Naive thymus-derived CD8-positive, alpha-beta T cell (primary cell): ENCODE results near the gene FN3KRP. TPM values are rescaled to one million over a fixed set of nuclear protein-coding genes. Genes with fewer than 3 reads are reported as not detected.
"Not testable (repeated sequence)": the region's sequence is repeated elsewhere in the genome, so short reads cannot be mapped to it uniquely, and the experiment has no call there.

Source experiments
- ATAC-seq, 2 donors: fragments of 150-1000 bp; cut with Tn5 transposase in 1 of 2; sonication (Bioruptor Pico), chemical (Tn5 transposase) in 1 of 2; 1 replicate in 1 of 2; 2 replicates in 1 of 2; pipeline ENCODE4 v1.10.0; 2021; ENCODE audit warnings: mild to moderate bottlenecking in 2 of 2, moderate library complexity in 2 of 2
- POLR2A ChIA-PET: fragments of 350-600 bp; sonication (Branson Sonifier 250); formaldehyde crosslinking; loops from one replicate; lab custom pipeline; 2021; ENCODE audit warnings: antibody characterized with exemption; lab: Charles Lee
- DNase-seq, 10 donors: peaks; one replicate each; pipeline versions ENCODE4 v3.0.0 to v3.0.0-alpha.2; 2020 to 2022
- H3K27ac Mint-ChIP-seq, 10 donors: one replicate each; pipeline ENCODE4 v1.8.0; 2020 to 2022; ENCODE audit warnings: mild to moderate bottlenecking in 10 of 10, mixed read lengths in 10 of 10, moderate library complexity in 4 of 10, inconsistent platforms in 1 of 10
- H3K27me3 Mint-ChIP-seq, 5 donors: one replicate each; pipeline ENCODE4 v1.8.0; 2021 to 2022; ENCODE audit warnings: mixed read lengths in 5 of 5
- H3K36me3 Mint-ChIP-seq, 3 donors: one replicate each; pipeline ENCODE4 v1.8.0; 2020 to 2022; ENCODE audit warnings: mixed read lengths in 3 of 3, mild to moderate bottlenecking in 2 of 3, inconsistent platforms in 1 of 3
- H3K4me1 Mint-ChIP-seq, 4 donors: one replicate each; pipeline ENCODE4 v1.8.0; 2021 to 2022; ENCODE audit warnings: mixed read lengths in 4 of 4
- H3K4me3 Mint-ChIP-seq, 10 donors: one replicate each; pipeline ENCODE4 v1.8.0; 2020 to 2022; ENCODE audit warnings: mild to moderate bottlenecking in 10 of 10, mixed read lengths in 10 of 10, moderate library complexity in 6 of 10, inconsistent platforms in 1 of 10
- H3K9me3 Mint-ChIP-seq, 9 donors: one replicate each; pipeline ENCODE4 v1.8.0; 2020 to 2022; ENCODE audit warnings: mixed read lengths in 9 of 9, mild to moderate bottlenecking in 3 of 9, inconsistent platforms in 1 of 9, moderate library complexity in 1 of 9
- polyA plus RNA-seq, 3 donors: library from polyadenylated mRNA; unstranded; fragments of 300-500 nt; fragmentation: Illumina TruSeq; gene quantifications; one replicate each; pipeline ENCODE4 v1.2.3, GENCODE V29; 2021
- total RNA-seq, 8 experiments: library from RNA in 2 of 8; stranded (reverse) in 2 of 8; gene quantifications; one replicate each; pipeline ENCODE4 v1.2.3 and lab custom pipeline; 2021 to 2026

Gene FN3KRP
- total and polyA plus RNA-seq, 5 experiments from 2014 or later: 28.6 to 46.2 (median 42.8) TPM

GRCh38 chr17:82754297-82755208, 38.0 kb downstream of the FN3KRP start:
- H3K36me3 Mint-ChIP-seq: peaks cover 0 to 26% (median 0%) of the 10 kb centered on the region in 3 donors
- POLR2A ChIA-PET: interaction anchor here (0.5 to 1.2 kb wide), 3 partner anchors 39 to 106 kb away, joined by 3 to 4 read pairs (median 3); no protein-coding TSS in a partner anchor
- H3K9me3 Mint-ChIP-seq: no peaks in the 10 kb centered on the region
- peak overlapping the region in 4 of 10 donors; percentile 25 to 83 (median 64) for H3K27ac Mint-ChIP-seq
- peak overlapping the region in 8 of 10 donors; percentile 13 to 81 (median 44) for H3K4me3 Mint-ChIP-seq
- ATAC-seq (no peak), DNase-seq (no peak)
- peaks cover 13 to 36% (median 30%) of the 10 kb centered on the region in 4 donors for H3K4me1 Mint-ChIP-seq
- H3K27me3 Mint-ChIP-seq: no peaks in the 10 kb centered on the region

- POLR2A ChIA-PET: no interaction called here
- Mint-ChIP-seq H3K27me3 (no peaks in the 10 kb centered on the region), H3K27ac (peak overlapping the region in 2 of 10 donors; percentile 20 to 36), H3K9me3 (no peaks in the 10 kb centered on the region), H3K4me3 (no peak overlapping the region), H3K36me3 (peaks cover 0 to 37% (median 0%) of the 10 kb centered on the region in 3 donors), H3K4me1 (peaks cover 13 to 41% (median 28%) of the 10 kb centered on the region in 4 donors)
- no peak for ATAC-seq
- no peak for DNase-seq
Measured at GRCh38 chr17:82756166-82756565, 39.7 kb downstream of the FN3KRP start.

DNA sequence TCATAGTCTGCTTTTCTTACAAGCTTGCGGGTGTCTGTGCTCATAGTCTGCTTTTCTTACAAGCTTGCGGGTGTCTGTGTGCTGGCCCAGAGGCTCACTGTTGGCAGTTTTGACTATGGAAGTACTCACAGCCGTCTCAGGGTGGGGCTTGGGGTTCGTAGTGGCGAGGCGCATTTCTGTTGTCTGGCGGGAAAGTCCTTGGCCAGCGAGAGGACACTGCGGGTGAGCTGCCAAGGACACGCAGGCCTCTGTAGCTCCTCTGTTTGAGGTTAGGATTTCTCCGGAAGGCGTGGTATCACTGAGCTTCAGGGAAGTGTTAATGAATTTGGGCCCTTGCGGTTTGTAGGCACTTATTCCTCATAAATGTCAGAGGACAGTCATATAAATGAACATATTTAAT, 48.9 kb downstream of the FN3KRP start:
- H3K27ac Mint-ChIP-seq: peak overlapping the region in 2 of 10 donors; percentile 52 to 73
- no peak overlapping the region for H3K4me3 Mint-ChIP-seq
- peaks cover 7 to 20% (median 17%) of the 10 kb centered on the region in 4 donors for H3K4me1 Mint-ChIP-seq
- H3K36me3 Mint-ChIP-seq: peaks cover 0 to 68% (median 21%) of the 10 kb centered on the region in 3 donors
- ATAC-seq (no peak), DNase-seq (no peak)
- H3K27me3 Mint-ChIP-seq: no peaks in the 10 kb centered on the region
- no peaks in the 10 kb centered on the region for H3K9me3 Mint-ChIP-seq
- POLR2A ChIA-PET: no interaction called here

DNA sequence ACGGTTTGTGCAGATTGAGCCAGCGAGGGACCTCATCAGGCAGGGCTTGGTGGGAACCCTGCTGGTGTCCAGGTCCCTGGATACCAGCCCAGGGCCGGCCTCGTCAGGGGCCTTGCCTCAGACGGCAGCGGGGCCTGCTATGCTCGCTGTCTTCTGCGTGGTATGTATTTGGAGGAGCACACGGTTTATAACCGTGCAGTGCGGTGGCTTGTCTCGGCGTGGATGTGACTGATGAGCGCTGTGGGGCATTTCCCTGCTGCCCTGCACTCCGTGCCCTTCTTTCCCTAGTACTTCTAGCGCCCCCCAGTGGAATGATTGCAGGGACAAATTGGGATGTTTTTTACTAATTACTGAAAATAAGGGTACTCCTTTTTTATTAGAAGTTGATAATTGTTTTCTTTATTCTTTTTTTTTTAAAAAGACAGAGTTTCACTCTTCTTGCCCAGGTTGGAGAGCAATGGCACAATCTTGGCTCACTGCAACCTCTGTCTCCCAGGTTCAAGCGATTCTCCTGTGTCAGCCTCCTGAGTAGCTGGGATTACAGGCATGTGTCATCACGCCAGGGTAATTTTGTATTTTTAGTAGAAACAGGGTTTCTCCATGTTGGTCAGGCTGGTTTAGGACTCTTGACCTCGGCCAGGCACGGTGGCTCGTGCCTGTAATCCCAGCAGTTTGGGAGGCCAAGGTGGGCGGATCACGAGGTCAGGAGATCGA, 50.7 kb downstream of the FN3KRP start:
- no peak for ATAC-seq
- H3K27me3 Mint-ChIP-seq: no peaks in the 10 kb centered on the region
- H3K36me3 Mint-ChIP-seq: peaks cover 0 to 74% (median 18%) of the 10 kb centered on the region in 3 donors
- POLR2A ChIA-PET: no interaction called here
- peak overlapping the region in 1 of 10 donors; percentile 11 for H3K27ac Mint-ChIP-seq
- H3K4me3 Mint-ChIP-seq: no peak overlapping the region
- no peaks in the 10 kb centered on the region for H3K9me3 Mint-ChIP-seq
- DNase-seq: peak in 4 of 10 donors; percentile 17 to 27 (median 24)
- peaks cover 8 to 20% (median 19%) of the 10 kb centered on the region in 4 donors for H3K4me1 Mint-ChIP-seq

DNA sequence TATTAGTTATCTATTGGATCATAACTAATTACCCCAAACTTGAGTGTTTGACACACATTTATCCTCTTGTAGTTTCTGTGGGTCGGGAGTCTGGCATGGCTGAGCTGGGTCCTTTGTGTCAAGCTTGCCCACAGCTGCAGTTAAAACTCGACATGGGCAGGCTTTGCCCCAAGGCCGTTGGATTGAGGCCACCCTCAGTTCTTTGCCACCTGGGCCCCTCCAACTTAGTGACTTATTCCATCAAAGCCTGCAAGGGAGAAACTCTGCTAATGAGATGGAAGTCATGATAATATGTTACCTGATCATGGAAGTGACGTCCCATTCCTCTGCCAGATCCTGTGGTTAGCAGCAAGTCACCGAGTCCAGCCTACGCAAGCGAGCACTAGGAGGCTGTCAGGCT, 52.5 kb downstream of the FN3KRP start:
- H3K4me3 Mint-ChIP-seq: no peak overlapping the region
- H3K4me1 Mint-ChIP-seq: peaks cover 8 to 21% (median 17%) of the 10 kb centered on the region in 4 donors
- ATAC-seq (no peak), DNase-seq (no peak)
- no peaks in the 10 kb centered on the region for H3K9me3 Mint-ChIP-seq
- POLR2A ChIA-PET: no interaction called here
- no peak overlapping the region for H3K27ac Mint-ChIP-seq
- H3K36me3 Mint-ChIP-seq: peaks cover 0 to 72% (median 19%) of the 10 kb centered on the region in 3 donors
- no peaks in the 10 kb centered on the region for H3K27me3 Mint-ChIP-seq

GRCh38 chr17:82772026-82772425, 55.5 kb downstream of the FN3KRP start:
- POLR2A ChIA-PET: interaction anchor here (0.6 kb wide), 1 partner anchor 101 kb away, joined by 4 read pairs; no protein-coding TSS in a partner anchor
- no peaks in the 10 kb centered on the region for H3K9me3 Mint-ChIP-seq
- ATAC-seq (no peak), DNase-seq (no peak)
- H3K4me1 Mint-ChIP-seq: peaks cover 8 to 34% (median 24%) of the 10 kb centered on the region in 4 donors
- H3K27me3 Mint-ChIP-seq: no peaks in the 10 kb centered on the region
- H3K36me3 Mint-ChIP-seq: peaks cover 0 to 50% (median 15%) of the 10 kb centered on the region in 3 donors
- peak overlapping the region in 1 of 10 donors; percentile 10 for H3K4me3 Mint-ChIP-seq
- peak overlapping the region in 2 of 10 donors; percentile 4 to 71 for H3K27ac Mint-ChIP-seq

DNA sequence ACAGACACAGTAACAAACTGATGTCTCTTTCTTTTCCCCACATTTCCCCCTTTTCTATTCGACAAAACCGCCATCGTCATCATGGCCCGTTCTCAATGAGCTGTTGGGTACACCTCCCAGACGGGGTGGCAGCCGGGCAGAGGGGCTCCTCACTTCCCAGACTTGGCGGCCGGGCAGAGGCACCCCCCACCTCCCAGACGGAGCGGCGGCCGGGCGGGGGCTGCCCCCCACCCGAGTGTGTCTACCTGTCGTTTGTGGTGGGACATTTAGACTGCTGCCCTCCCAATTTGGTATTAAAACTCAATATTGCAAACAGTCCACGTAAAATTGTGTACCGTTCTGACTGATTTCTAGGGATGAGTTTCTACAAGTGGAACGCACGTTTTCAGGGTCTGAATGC, 58.0 kb downstream of the FN3KRP start:
- H3K4me1 Mint-ChIP-seq: peaks cover 6 to 34% (median 26%) of the 10 kb centered on the region in 4 donors
- POLR2A ChIA-PET, H3K9me3 Mint-ChIP-seq, ATAC-seq, DNase-seq, H3K27me3 Mint-ChIP-seq: not testable (repeated sequence)
- peak overlapping the region in 7 of 10 donors; percentile 48 to 81 (median 64) for H3K4me3 Mint-ChIP-seq
- peak overlapping the region in 2 of 10 donors; percentile 82 to 85 for H3K27ac Mint-ChIP-seq
- peaks cover 0 to 33% (median 4%) of the 10 kb centered on the region in 3 donors for H3K36me3 Mint-ChIP-seq

DNA sequence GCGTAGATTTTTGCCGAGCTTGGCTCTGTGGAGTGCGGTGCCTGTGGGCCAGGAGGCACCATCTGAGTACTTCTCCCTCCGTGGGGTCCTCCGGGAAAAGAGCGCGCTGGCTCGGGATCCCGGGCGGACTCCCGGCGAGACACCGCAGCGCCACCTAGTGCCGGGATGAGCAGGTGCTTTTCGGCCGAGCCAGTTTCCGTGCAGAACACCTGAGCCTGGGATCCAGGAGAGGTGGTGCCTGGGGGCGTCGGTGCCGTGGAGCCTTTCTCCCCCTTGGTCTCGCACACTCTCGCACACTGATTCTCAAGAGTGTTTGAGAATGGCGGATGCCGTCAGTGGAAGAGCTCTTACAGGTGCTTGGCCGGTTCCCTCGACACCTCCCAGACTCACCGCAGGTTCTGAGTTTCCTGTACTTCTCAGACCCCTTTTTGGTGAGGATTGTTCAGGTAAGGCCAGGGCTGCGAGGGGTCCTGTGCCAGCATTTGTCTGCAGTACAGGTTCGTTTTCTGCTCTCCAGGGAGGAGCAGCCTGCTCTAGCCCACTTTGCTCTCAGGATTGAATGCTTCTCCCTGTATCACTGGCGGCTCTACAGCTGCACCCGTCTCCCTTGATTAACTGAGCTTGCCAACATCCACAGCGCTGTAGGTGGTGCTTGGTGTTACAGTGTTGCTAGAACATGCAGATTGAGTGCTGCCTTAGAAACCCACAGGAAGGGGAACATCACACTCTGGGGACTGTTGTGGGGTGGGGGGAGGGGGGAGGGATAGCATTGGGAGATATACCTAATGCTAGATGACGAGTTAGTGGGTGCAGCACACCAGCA, 58.7 kb downstream of the FN3KRP start:
- no peaks in the 10 kb centered on the region for H3K27me3 Mint-ChIP-seq
- POLR2A ChIA-PET: interaction anchor here (0.7 kb wide), 1 partner anchor 134 kb away, joined by 4 read pairs; no protein-coding TSS in a partner anchor
- H3K27ac Mint-ChIP-seq: peak overlapping the region in 8 of 10 donors; percentile 34 to 88 (median 78)
- H3K4me3 Mint-ChIP-seq: peak overlapping the region; percentile 22 to 81 (median 66)
- H3K9me3 Mint-ChIP-seq: no peaks in the 10 kb centered on the region
- H3K36me3 Mint-ChIP-seq: peaks cover 0 to 27% (median 1%) of the 10 kb centered on the region in 3 donors
- DNase-seq (peak in 7 of 10 donors; percentile 29 to 51 (median 41)), ATAC-seq (peak; percentile 83 to 91)
- peaks cover 8 to 34% (median 26%) of the 10 kb centered on the region in 4 donors for H3K4me1 Mint-ChIP-seq

DNA sequence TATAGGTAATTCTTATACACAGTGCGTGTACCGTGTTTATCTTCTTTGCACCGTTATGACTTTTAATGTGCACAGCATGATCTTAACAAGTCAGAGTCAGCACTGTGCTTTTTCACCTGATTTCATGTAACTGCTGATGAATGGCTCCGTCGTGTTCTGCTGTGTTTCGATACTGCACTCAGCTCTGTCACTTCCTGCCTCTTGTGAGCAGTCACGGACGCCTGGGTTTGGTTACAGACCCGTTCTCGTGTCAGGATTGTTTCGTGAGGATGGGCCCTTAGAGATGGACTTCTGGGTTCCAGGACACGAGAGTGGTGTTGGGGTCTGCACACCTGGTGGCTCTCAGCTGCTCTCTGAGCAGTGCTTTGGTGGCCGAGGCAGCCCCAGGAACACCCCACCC, 59.9 kb downstream of the FN3KRP start:
- Mint-ChIP-seq H3K4me3 (peak overlapping the region in 3 of 10 donors; percentile 30 to 63 (median 50)), H3K9me3 (no peaks in the 10 kb centered on the region), H3K4me1 (peaks cover 9 to 35% (median 26%) of the 10 kb centered on the region in 4 donors), H3K27me3 (no peaks in the 10 kb centered on the region), H3K27ac (peak overlapping the region in 9 of 10 donors; percentile 48 to 86 (median 66)), H3K36me3 (peaks cover 0 to 18% (median 1%) of the 10 kb centered on the region in 3 donors)
- ATAC-seq (peak; percentile 42 to 51), DNase-seq (peak in 2 of 10 donors; percentile 17 to 28)
- POLR2A ChIA-PET: no interaction called here
